Hepatocyte (in vitro differentiated cells): Measurements from ENCODE around the gene EDN1.

Source experiments
- CTCF ChIP-seq: fragments of 200-600 bp; sonication (generic); IDR thresholded peaks from 2 replicates; pipeline ENCODE4 v1.5.1; 2016; ENCODE audit warnings: antibody characterized with exemption, mild to moderate bottlenecking; ENCODE audit not compliant: poor library complexity
- EZH2 ChIP-seq: fragments of 200-600 bp; sonication (generic); IDR thresholded peaks from 2 replicates; pipeline ENCODE4 v1.6.1; 2016; ENCODE audit warnings: antibody characterized with exemption, mild to moderate bottlenecking, borderline replicate concordance
- EZH2phosphoT487 ChIP-seq: fragments of 200-600 bp; sonication (generic); IDR thresholded peaks from one replicate; pipeline ENCODE4 v1.6.1; 2018; ENCODE audit warnings: antibody characterized with exemption, mild to moderate bottlenecking, low read depth, moderate library complexity; ENCODE audit not compliant: unreplicated experiment, severe bottlenecking

GRCh38 chr6:12263403-12263802 lies 26.8 kb upstream of the EDN1 start:
- TF ChIP-seq CTCF (no peak), EZH2 (no peak), EZH2phosphoT487 (no peak)
